HepG2 (cell line): ENCODE data around the gene ACAP1. TPM values are rescaled to one million over a fixed set of nuclear protein-coding genes. Genes with fewer than 3 reads are reported as not detected.
A peak's percentile ranks its signal among the peaks of the same experiment; 100 is the strongest.

Experiments
- ATF3 ChIP-seq: sonication (generic); formaldehyde crosslinking; IDR thresholded peaks from 2 replicates; pipeline ENCODE4 v1.4.0; 2020; ENCODE audit warnings: missing genetic modification reagents
- BCLAF1 ChIP-seq: fragments of 450-650 bp; IDR thresholded peaks from 2 replicates; pipeline ENCODE4 v1.6.1; 2017; ENCODE audit warnings: mild to moderate bottlenecking
- CERS6 ChIP-seq: sonication (generic); formaldehyde crosslinking; IDR thresholded peaks from 2 replicates; pipeline ENCODE4 v1.5.0; 2020; ENCODE audit warnings: missing genetic modification reagents
- CREB3 ChIP-seq: sonication (generic); formaldehyde crosslinking; IDR thresholded peaks from 2 replicates; pipeline ENCODE4 v1.5.0; 2020; ENCODE audit warnings: missing genetic modification reagents
- GMEB2 ChIP-seq: IDR thresholded peaks from 2 replicates; pipeline ENCODE4 v1.6.1; 2016; ENCODE audit warnings: missing biosample characterization, missing genetic modification reagents, low read depth
- HBP1 ChIP-seq: IDR thresholded peaks from 2 replicates; pipeline ENCODE4 v1.6.1; 2016; ENCODE audit warnings: low read depth, control low read depth
- KLF12 ChIP-seq: sonication (generic); formaldehyde crosslinking; IDR thresholded peaks from 2 replicates; pipeline ENCODE4 v1.4.0; 2020; ENCODE audit warnings: missing genetic modification reagents, borderline replicate concordance
- MAF1 ChIP-seq: sonication (generic); formaldehyde crosslinking; IDR thresholded peaks from 2 replicates; pipeline ENCODE4 v1.5.0; 2020; ENCODE audit warnings: missing genetic modification reagents, borderline replicate concordance
- MXI1 ChIP-seq: IDR thresholded peaks from 3 replicates; pipeline ENCODE4 v1.6.1; 2012; ENCODE audit warnings: low read depth, low read length, inconsistent platforms, borderline replicate concordance
- NR0B2 ChIP-seq: sonication (generic); formaldehyde crosslinking; IDR thresholded peaks from 2 replicates; pipeline ENCODE4 v1.4.0; 2020; ENCODE audit warnings: mild to moderate bottlenecking, missing genetic modification reagents
- NR2F2 ChIP-seq: IDR thresholded peaks from 2 replicates; pipeline ENCODE4 v1.6.1; 2012; ENCODE audit warnings: low read depth, inconsistent platforms, borderline replicate concordance
- NR3C1 ChIP-seq: sonication (generic); formaldehyde crosslinking; IDR thresholded peaks from 2 replicates; pipeline ENCODE4 v1.4.0; 2020; ENCODE audit warnings: missing genetic modification reagents
- SMC3 ChIP-seq: IDR thresholded peaks from 2 replicates; pipeline ENCODE4 v1.6.1; 2011; ENCODE audit warnings: low read length, improper control_type of control experiment
- TBX2 ChIP-seq: sonication (generic); formaldehyde crosslinking; IDR thresholded peaks from 2 replicates; pipeline ENCODE4 v1.5.0; 2020; ENCODE audit warnings: missing genetic modification reagents, mild to moderate bottlenecking, borderline replicate concordance
- ZNF263 ChIP-seq: sonication (generic); formaldehyde crosslinking; IDR thresholded peaks from 2 replicates; pipeline ENCODE4 v1.4.0; 2020; ENCODE audit warnings: missing genetic modification reagents
- ZNF468 ChIP-seq: sonication (generic); formaldehyde crosslinking; IDR thresholded peaks from 2 replicates; pipeline ENCODE4 v1.8.0; 2022; ENCODE audit warnings: mild to moderate bottlenecking, moderate library complexity, missing genetic modification reagents
- ZNF562 ChIP-seq: sonication (generic); formaldehyde crosslinking; IDR thresholded peaks from 2 replicates; pipeline ENCODE4 v1.8.0; 2022; ENCODE audit warnings: missing genetic modification reagents, borderline replicate concordance
- polyA plus RNA-seq, 8 experiments: library from polyadenylated mRNA; depleted of rRNA in 3 of 8; stranded (reverse) in 7 of 8; unstranded in 1 of 8; fragments of >200 nt; fragmentation: Illumina TruSeq in 4 of 8; extraction: Trizol in 4 of 8; gene quantifications; 2 replicates each; pipeline versions ENCODE4 v1.2.1 to v1.2.3, GENCODE V29; 2011 to 2016; ENCODE audit warnings: low read depth in 4 of 8, missing spikeins in 1 of 8, mixed read lengths in 1 of 8; ENCODE audit not compliant: insufficient read depth in 1 of 8
- total RNA-seq, 5 experiments: library from RNA; depleted of rRNA; stranded (reverse); fragments of >200 nt; fragmentation: Illumina TruSeq; extraction: Trizol; gene quantifications; 2 replicates each; pipeline ENCODE4 v1.2.3, GENCODE V29; 2016; ENCODE audit warnings: low read depth in 1 of 5

Gene ACAP1
- total and polyA plus RNA-seq, 2 of the 13 experiments (the other 11 are each of a cell fraction or from before 2014, with no cell fraction given): 1.3 to 2.5 TPM

- TF ChIP-seq HBP1 (CRISPR knock-in tag): no peak
- TF ChIP-seq MXI1: peak; percentile 93
- TF ChIP-seq BCLAF1: no peak
- peak; percentile 58 for TF ChIP-seq TBX2
- peak; percentile 60 for TF ChIP-seq ZNF263 (CRISPR knock-in tag)
- 0 out of 2 replicates have a peak, but pooled peaks have one; percentile 6 for TF ChIP-seq NR2F2
- no peak for TF ChIP-seq CERS6 (CRISPR knock-in tag)
- no peak for TF ChIP-seq MAF1
- TF ChIP-seq SMC3: peak; percentile 65; the same call in 1 of the 2 replicates
- 0 out of 2 replicates have a peak, but pooled peaks have one; percentile 9 for TF ChIP-seq ATF3 (CRISPR knock-in tag)
- peak; percentile 77 for TF ChIP-seq NR0B2 (CRISPR knock-in tag)
- no peak for TF ChIP-seq CREB3 (CRISPR knock-in tag)
- no peak for TF ChIP-seq GMEB2
- TF ChIP-seq ZNF468: 0 out of 2 replicates have a peak, but pooled peaks have one; percentile 30
- TF ChIP-seq ZNF562 (CRISPR knock-in tag): no peak
- TF ChIP-seq KLF12: 0 out of 2 replicates have a peak, but pooled peaks have one; percentile 41
- no peak for TF ChIP-seq NR3C1 (CRISPR knock-in tag)
Measured at GRCh38 chr17:7296189-7296861, 40.0 kb upstream of the ACAP1 start (continued).
